HFFc6 (cell line): Measurements from ENCODE around the gene NLRC4. TPM values are rescaled to one million over a fixed set of nuclear protein-coding genes. Genes with fewer than 3 reads are reported as not detected.
A peak's percentile ranks its signal among the peaks of the same experiment; 100 is the strongest.
"Not testable (repeated sequence)": the region's sequence is repeated elsewhere in the genome, so short reads cannot be mapped to it uniquely, and the experiment has no call there.

Experiments
- DNase-seq: peaks from one replicate; pipeline ENCODE4 v3.0.0-alpha.2; 2018
- H3K27ac Mint-ChIP-seq: 2 replicates; pipeline ENCODE4 v1.8.0; 2020; ENCODE audit warnings: mild to moderate bottlenecking, mixed read lengths
- H3K27me3 Mint-ChIP-seq: 2 replicates; pipeline ENCODE4 v1.8.0; 2021; ENCODE audit warnings: mild to moderate bottlenecking, moderate library complexity, mixed read lengths; ENCODE audit not compliant: insufficient read depth
- H3K36me3 Mint-ChIP-seq: 2 replicates; pipeline ENCODE4 v1.8.0; 2021; ENCODE audit warnings: low read depth, mixed read lengths
- H3K4me1 Mint-ChIP-seq: 2 replicates; pipeline ENCODE4 v1.8.0; 2020; ENCODE audit warnings: low read depth, mixed read lengths
- H3K4me3 Mint-ChIP-seq: 2 replicates; pipeline ENCODE4 v1.8.0; 2020; ENCODE audit warnings: mild to moderate bottlenecking, moderate library complexity, mixed read lengths
- H3K9me3 Mint-ChIP-seq: 2 replicates; pipeline ENCODE4 v1.8.0; 2020; ENCODE audit warnings: mild to moderate bottlenecking, mixed read lengths
- total RNA-seq, 6 experiments: library from RNA; stranded (reverse); fragmentation: NEBNext Ultra II Directional; extraction: Animal tissue kit (Norgen Biotek cat#: 25700); gene quantifications; 2 replicates in 1 of 6; 3 replicates in 5 of 6; pipeline ENCODE4 v1.2.3, GENCODE V29; 2021
- TF ChIP-seq, protein P1 (sequence below): fragments of 200-600 bp; sonication (generic); IDR thresholded peaks from 2 replicates; pipeline ENCODE4 v1.5.0; 2021; ENCODE audit warnings: antibody characterized with exemption, mild to moderate bottlenecking

NLRC4 gene
- total RNA-seq, 6 experiments from 2014 or later, result not detected

- Mint-ChIP-seq H3K4me1 (peaks cover 42% of the 10 kb centered on the region), H3K27ac (peak overlapping the region; percentile 59), H3K4me3 (peak overlapping the region; percentile 40), H3K9me3 (no peaks in the 10 kb centered on the region), H3K36me3 (no peaks in the 10 kb centered on the region), H3K27me3 (no peaks in the 10 kb centered on the region)
- TF ChIP-seq, protein P1, sequence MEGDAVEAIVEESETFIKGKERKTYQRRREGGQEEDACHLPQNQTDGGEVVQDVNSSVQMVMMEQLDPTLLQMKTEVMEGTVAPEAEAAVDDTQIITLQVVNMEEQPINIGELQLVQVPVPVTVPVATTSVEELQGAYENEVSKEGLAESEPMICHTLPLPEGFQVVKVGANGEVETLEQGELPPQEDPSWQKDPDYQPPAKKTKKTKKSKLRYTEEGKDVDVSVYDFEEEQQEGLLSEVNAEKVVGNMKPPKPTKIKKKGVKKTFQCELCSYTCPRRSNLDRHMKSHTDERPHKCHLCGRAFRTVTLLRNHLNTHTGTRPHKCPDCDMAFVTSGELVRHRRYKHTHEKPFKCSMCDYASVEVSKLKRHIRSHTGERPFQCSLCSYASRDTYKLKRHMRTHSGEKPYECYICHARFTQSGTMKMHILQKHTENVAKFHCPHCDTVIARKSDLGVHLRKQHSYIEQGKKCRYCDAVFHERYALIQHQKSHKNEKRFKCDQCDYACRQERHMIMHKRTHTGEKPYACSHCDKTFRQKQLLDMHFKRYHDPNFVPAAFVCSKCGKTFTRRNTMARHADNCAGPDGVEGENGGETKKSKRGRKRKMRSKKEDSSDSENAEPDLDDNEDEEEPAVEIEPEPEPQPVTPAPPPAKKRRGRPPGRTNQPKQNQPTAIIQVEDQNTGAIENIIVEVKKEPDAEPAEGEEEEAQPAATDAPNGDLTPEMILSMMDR, result no peak
- DNase-seq, result peak; percentile 65
Measured at GRCh38 chr2:32289165-32289999, 24.7 kb upstream of the NLRC4 start.

DNA sequence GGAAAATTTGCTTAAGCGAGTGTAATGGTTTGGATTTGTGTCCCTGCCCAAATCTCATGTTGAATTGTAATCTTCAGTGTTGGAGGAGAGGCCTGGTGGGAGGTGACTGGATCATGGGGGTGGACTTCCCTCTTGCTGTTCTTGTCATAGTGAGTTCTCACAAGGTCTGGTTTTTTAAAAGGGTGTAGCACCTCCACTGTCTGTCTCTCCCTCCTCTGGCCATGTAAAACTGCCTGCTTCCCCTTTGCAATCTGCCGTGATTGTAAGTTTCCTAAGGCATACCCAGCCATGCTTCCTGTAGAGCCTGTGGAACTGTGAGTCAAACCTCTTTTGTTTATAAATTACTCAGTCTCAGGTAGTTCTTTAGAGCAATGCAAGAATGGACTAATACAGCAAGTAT, 19.6 kb upstream of the NLRC4 start:
- no peak overlapping the region for H3K4me3 Mint-ChIP-seq
- peaks cover 46% of the 10 kb centered on the region for H3K4me1 Mint-ChIP-seq
- DNase-seq, result peak; percentile 16

DNA sequence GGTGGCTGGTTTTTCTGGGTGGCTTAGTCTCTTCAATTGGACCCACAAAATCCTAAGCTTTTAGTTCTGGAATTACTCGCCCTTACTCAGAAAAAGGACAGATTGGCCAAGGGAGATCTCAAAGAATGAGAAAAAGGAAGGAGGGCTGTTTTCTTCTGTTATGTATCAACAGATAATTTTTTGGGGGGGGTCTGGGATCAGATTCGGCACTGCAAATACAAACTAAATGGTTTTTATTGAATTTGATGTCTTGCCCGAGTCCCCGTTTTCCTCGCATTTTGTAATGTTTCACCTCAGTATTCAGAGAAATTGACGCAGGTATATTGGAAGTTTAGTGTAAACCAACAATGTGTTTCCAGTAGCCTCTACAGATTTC, 13.8 kb upstream of the NLRC4 start:
- Mint-ChIP-seq H3K27me3 (peaks cover 2% of the 10 kb centered on the region; the same call in 1 of the 2 replicates), H3K9me3 (no peaks in the 10 kb centered on the region), H3K4me3 (peak overlapping the region; percentile 91), H3K4me1 (peaks cover 11% of the 10 kb centered on the region), H3K36me3 (peaks cover 16% of the 10 kb centered on the region), H3K27ac (peak overlapping the region; percentile 86)
- TF ChIP-seq, protein P1, result no peak
- DNase-seq, result no peak

More for the DNA sequence above, 19.6 kb upstream of the NLRC4 start:
- peak overlapping the region; percentile 68 for H3K27ac Mint-ChIP-seq
- H3K9me3 Mint-ChIP-seq, result no peaks in the 10 kb centered on the region
- H3K36me3 Mint-ChIP-seq, result peaks cover 12% of the 10 kb centered on the region
- TF ChIP-seq, protein P1, result no peak
- H3K27me3 Mint-ChIP-seq, result no peaks in the 10 kb centered on the region

GRCh38 chr2:32277674-32278477, 13.2 kb upstream of the NLRC4 start, which contains the start of gene YIPF4:
YIPF4 (plus strand) TSS chr2:32277904; CDS start chr2:32278156, 252 bp downstream.
- Mint-ChIP-seq H3K4me1 (peaks cover 5% of the 10 kb centered on the region), H3K27ac (peak within 1 kb of the TSS; percentile 86), H3K4me3 (peak within 1 kb of the TSS; percentile 91), H3K36me3 (peaks cover 11% of the 10 kb centered on the region), H3K9me3 (no peaks in the 10 kb centered on the region), H3K27me3 (peaks cover 2% of the 10 kb centered on the region; the same call in 1 of the 2 replicates)
- DNase-seq, result peak; percentile 87
- TF ChIP-seq, protein P1, result no peak

- Mint-ChIP-seq H3K27ac (peak overlapping the region; percentile 86), H3K4me3 (peak overlapping the region; percentile 91), H3K36me3 (peaks cover 10% of the 10 kb centered on the region), H3K4me1 (peaks cover 5% of the 10 kb centered on the region), H3K27me3 (peaks cover 2% of the 10 kb centered on the region; the same call in 1 of the 2 replicates), H3K9me3 (no peaks in the 10 kb centered on the region)
- DNase-seq, result no peak
- TF ChIP-seq, protein P1, result no peak
Measured at GRCh38 chr2:32277363-32277673, 12.6 kb upstream of the NLRC4 start.

DNA sequence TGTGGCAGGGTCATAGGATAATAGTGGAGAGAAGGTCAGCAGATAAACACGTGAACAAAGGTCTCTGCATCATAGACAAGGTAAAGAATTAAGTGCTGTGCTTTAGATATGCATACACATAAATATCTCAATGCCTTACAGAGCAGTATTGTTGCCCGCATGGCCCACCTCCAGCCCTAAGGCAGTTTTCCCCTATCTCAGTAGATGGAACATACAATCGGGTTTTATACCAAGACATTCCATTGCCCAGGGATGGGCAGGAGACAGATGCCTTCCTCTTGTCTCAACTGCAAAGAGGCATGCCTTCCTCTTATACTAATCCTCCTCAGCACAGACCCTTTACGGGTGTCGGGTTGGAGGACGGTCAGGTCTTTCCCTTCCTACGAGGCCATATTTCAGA, 11.1 kb upstream of the NLRC4 start:
- not testable (repeated sequence) for DNase-seq, H3K4me1 Mint-ChIP-seq, H3K27me3 Mint-ChIP-seq, H3K36me3 Mint-ChIP-seq, H3K27ac Mint-ChIP-seq, H3K9me3 Mint-ChIP-seq, H3K4me3 Mint-ChIP-seq
